HG03097 (cell line): ENCODE data around the gene LSMEM2.
A peak's percentile ranks its signal among the peaks of the same experiment; 100 is the strongest.

Experiments used
- ATAC-seq: cut with Tn5 transposase; IDR thresholded peaks from one replicate; pipeline ENCODE4 v1.9.1; 2021; ENCODE audit not compliant: unreplicated experiment, low FRiP score

Gene LSMEM2

GRCh38 chr3:50334339-50335075, 55.6 kb downstream of the LSMEM2 start:
- ATAC-seq, result no peak

GRCh38 chr3:50336452-50337174, 57.7 kb downstream of the LSMEM2 start:
- no peak for ATAC-seq

GRCh38 chr3:50337175-50337861, 58.4 kb downstream of the LSMEM2 start:
- ATAC-seq, result peak; percentile 74
